ENCODE results near the gene C2CD4B.

Gene C2CD4B

DNA sequence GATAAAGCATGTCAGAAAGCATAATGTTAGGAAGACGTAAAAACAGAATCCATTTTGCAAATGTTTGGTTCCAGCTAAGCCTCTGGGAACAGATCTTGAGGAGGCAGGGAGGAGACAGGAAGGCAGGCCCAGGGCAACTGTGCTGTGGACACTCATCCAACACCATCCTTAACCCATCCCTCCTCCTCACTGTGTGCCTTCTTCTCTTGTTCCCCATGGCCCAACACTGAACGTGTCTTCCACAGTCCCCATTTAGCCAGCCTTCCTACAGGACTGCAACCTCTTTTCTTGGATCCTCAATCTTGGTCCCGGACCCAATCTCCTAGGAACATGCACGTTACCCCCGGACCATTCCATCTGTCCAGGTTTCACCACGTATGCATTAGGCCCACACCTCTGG, 15.4 kb downstream of the C2CD4B start:
- no peak for FAIRE-seq

GRCh38 chr15:62147551-62147950, 17.5 kb downstream of the C2CD4B start:
- DNase-seq (ENCODE audit: low spot score) (no peak), FAIRE-seq (no peak)

More for the DNA sequence above, 15.4 kb downstream of the C2CD4B start:
- no peak for DNase-seq (ENCODE audit: low spot score)

DNA sequence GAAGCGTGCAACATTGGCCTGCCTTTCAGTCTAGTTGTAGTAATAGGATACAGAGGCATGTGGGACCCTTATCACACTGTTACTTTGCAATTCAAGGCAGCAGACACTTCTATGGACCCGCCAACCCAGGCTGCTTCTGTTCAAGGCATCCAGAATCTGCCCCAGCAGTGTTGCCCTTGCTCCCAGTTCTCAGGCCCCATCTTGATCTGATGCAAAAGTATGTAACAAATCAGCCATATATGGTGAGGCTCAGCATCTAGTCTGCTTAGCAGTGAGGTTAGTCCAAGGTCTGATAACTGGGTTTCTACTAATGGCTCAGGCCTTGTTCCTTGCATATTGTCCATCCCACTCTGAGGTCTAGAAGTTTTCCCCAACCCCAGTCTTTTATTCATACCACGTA, 17.9 kb downstream of the C2CD4B start:
- no peak for FAIRE-seq
- DNase-seq (ENCODE audit: low spot score), result no peak

GRCh38 chr15:62145015-62145735, 19.9 kb downstream of the C2CD4B start:
- no peak for FAIRE-seq
- no peak for DNase-seq (ENCODE audit: low spot score)

DNA sequence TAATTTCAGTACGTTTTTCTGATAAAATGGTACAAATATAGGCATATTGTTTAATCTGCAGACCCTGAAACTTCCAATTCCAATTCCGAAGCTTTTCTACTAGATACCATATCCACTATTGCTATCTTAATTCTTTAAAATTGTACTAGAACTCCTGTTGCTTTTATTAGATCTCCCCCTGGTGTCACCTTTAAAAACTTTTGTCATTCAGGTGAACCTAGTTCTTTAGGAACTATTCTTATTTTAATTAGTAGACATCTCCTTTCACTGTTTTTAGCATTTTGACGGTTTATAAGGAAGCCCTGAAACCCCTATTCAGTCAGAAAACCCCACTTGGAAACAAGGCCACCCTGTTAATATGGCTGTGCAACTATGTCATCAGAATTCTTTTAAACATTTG, 22.3 kb downstream of the C2CD4B start:
- DNase-seq (ENCODE audit: low spot score), result no peak
- no peak for FAIRE-seq

DNA sequence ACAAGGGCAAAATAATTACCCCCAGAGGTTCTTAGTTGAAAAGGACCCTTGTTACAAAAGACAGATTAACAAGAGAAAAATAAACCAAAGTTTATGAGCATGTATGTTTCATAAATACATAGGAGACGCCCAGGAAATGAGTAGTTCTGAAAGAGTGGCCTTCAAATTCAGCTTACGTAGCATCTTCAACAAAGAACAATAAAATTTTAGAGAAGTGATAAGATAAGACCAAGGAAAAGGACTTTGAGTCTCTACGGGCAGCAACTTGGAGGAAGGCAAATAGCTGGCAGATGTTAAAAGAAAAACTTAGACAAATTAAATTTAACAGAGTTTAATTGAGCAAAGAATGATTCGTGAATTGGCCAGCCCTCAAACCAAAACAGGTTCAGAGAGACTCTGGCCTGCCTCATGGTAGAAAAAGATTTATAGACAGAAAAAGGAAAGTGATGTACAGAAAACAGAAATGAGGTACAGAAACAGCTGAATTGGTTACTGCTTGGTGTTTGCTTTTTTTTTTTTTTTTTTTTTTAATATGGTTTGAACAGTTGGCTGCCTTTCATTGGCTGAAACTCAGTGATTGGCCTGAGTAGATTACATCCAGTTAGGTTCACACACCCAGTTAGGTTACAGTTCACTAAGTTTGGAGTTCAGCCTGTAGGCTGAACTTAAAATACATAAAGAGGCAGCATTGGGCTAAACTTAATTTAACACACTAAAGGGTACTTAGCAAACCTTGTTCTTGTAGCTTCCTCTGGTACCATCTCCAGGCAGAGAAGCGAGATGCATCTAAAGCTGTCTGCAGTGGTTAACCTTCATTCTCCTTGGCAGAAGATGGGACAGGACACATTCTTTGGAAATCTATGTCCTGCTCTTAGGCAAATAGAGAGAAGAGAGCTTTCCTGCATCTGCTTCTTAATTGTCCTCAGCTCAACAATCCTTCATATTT, 23.2 kb downstream of the C2CD4B start:
- no peak for DNase-seq (ENCODE audit: low spot score)
- no peak for FAIRE-seq

GRCh38 chr15:62141200-62141599, 23.9 kb downstream of the C2CD4B start:
- FAIRE-seq (no peak), DNase-seq (ENCODE audit: low spot score) (no peak)

DNA sequence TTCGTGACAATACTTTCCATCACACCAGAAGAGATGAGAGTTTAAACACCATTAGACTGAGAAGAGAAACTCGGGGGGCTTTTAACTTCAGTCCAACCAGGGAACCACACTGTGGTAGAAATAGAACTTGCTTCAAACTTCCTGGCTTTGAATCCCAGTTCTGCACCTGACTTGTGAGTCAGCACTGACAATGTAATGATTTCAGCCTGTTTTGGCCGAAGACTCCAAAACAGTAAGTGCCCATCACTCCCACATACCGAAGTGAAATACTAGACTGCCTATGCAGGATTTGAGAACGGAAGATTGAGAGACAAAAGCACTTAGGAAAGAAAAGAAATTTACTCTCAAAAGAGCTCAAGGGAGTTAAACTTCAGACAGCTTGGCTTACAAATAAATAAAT, 27.0 kb downstream of the C2CD4B start:
- peak; percentile 4 for FAIRE-seq
- DNase-seq (ENCODE audit: low spot score), result peak; percentile 47

- no peak for FAIRE-seq
- no peak for DNase-seq (ENCODE audit: low spot score)
These were observed 27.9 kb downstream of the C2CD4B start for GRCh38 chr15:62136911-62137865.

DNA sequence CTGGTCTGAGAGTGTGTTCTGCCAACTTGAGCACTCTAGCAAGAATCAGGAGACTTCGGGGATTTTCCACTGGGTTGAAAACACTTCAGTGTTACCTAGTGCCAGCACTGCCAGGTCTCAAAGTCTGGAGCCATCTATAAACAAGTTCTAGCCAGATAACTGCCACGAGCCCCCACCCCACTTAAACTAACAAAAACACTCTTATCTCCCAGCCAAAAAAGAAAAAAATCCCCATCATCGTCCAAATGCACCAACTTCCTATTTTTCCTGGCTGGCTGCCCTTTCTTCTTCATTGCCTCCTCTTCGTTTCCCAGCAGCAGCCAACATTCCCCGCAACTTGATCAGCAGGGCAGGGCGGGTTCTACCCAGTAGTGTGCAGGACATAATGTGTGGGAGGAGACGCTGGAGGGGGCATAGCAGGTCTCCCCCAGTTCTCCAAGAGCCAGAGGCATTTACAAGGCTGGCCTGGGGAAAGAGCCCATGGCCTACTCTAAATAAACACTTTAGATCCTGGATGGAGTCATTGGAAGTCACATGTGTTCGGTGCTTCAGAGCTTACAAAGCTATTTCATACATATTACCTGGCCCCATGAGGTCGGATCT, 29.5 kb downstream of the C2CD4B start:
- no peak for FAIRE-seq
- DNase-seq (ENCODE audit: low spot score), result peak; percentile 35

GRCh38 chr15:62133141-62133540, 31.9 kb downstream of the C2CD4B start:
- no peak for FAIRE-seq
- no peak for DNase-seq (ENCODE audit: low spot score)

- FAIRE-seq, result no peak
- no peak for DNase-seq (ENCODE audit: low spot score)
These were observed 36.2 kb downstream of the C2CD4B start for GRCh38 chr15:62128916-62129315.

DNA sequence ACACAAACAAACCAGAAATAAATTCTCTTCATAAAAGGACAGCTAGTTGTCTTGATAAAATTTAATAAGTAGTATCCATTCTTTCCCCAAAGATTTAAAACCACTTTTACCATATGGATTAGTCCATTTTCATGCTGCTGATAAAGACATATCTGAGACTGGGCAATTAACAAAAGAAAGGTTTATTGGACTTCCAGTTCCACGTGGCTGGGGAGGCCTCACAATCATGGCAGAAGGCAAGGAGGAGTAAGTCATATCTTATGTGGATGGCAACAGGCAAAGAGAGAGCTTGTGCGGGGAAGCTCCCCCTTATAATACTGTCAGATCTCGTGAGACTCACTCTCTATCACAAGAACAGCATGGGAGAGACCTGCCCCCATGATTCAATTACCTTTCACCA, 38.7 kb downstream of the C2CD4B start:
- no peak for FAIRE-seq
- no peak for DNase-seq (ENCODE audit: low spot score)

DNA sequence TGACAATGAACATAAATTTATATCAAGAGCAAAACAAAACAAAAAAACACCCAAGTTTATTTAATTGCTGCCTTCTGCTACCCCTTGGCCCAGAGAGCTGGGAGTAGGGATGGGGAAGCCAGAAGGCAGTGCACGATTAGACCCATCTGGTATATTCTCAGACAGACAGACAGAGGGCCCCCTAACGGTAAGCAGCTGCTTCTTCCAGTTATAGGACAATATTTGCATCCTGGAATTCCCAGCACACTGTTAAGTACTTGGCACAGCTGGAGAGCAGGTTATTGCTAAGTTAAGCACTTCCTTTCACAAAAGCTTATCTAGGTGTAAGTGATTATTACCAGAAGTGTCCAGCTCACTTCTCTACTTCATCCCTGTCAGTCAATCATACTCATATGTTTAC, 39.3 kb downstream of the C2CD4B start:
- DNase-seq (ENCODE audit: low spot score) (no peak), FAIRE-seq (no peak)

- FAIRE-seq, result no peak
- DNase-seq (ENCODE audit: low spot score), result no peak
These were observed 40.1 kb downstream of the C2CD4B start for GRCh38 chr15:62124973-62125303.

DNA sequence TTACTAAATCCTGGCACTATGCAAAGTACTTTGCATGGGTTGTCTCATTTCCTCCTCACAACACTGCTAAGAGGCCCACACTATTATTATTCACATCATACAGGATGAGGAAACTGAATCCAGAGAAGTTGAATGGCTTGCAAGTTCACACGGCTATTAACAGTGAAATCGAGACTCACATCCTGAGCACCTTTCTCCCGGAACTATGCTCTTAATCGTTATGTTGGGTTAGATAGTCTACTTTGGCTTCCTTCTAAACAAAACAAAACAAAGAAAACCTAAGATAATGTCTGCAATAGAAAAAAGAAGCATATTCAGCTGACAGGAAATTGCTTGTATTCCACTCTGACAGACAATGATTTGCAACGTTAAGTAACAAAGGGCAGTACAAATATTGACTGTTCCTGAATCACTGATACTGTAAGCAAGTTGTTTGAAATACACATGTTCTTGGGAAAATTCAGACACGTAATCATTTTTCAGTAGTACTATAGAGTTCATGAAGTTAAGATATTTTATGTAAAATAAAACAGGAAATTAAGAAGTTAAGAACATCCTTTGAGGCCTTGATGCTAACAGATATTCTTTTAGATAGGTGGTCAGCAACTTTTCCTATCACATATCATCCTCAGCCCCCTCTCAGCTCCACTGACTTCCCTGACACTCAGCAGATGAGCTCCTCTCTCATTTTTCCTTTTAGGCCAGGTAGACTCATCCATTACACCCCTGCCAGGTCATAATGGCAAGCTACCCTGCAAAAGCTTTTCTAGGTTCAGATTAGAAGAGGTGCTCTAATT, 40.7 kb downstream of the C2CD4B start:
- FAIRE-seq, result no peak
- DNase-seq (ENCODE audit: low spot score), result no peak

- no peak for DNase-seq (ENCODE audit: low spot score)
- no peak for FAIRE-seq
These were observed 42.8 kb downstream of the C2CD4B start for GRCh38 chr15:62122249-62122648.

DNA sequence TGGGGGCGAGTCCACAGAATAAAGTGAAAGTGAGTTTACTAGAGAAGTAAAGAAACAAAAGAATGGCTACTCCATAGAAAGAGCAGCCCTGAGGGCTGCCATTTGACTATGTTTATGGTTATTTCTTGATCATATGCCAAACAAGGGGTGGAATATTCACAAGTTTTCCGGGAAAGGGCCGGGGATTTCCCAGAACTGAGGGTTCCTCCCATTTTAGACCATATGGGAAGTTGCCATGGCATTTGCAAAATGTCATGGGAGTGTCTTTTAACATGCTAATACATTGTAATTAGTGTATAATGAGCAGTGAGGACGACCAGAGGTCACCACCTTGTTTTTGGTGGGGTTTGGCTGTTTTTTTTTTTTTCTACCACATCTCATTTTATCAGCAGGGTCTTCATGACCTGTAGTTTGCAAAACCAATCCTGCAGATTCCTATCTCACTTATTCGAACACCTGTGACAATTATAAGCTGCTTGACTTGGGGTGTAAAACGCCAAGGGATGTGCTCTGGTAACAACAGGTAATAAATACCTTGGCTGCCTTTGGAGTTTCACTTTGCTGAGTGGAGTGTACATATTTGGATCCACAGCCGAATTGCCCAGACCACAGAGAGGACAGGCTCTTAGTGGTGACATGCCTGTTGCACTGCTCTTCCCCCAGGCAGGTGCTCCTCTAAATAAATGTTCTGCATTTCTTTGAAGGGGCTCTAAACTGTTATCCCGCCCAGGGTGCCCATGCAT, 43.6 kb downstream of the C2CD4B start:
- no peak for DNase-seq (ENCODE audit: low spot score)
- no peak for FAIRE-seq

- no peak for DNase-seq (ENCODE audit: low spot score)
- no peak for FAIRE-seq
These were observed 44.3 kb downstream of the C2CD4B start for GRCh38 chr15:62120776-62121175.

GRCh38 chr15:62119874-62120273, 45.2 kb downstream of the C2CD4B start:
- FAIRE-seq, result no peak

More at GRCh38 chr15:62119874-62120273, 45.2 kb downstream of the C2CD4B start:
- DNase-seq (ENCODE audit: low spot score), result no peak

All from RCC 7860 (cell line).